Uterus (tissue), 4 donors: Measurements from ENCODE around the gene PDE4D. TPM values are rescaled to one million over a fixed set of nuclear protein-coding genes. Genes with fewer than 3 reads are reported as not detected.
A peak's percentile ranks its signal among the peaks of the same experiment; 100 is the strongest.

Experiments used
- DNase-seq, 2 donors: peaks; one replicate each; pipeline ENCODE4 v3.0.0-alpha.2; 2019 to 2020
- H3K27ac ChIP-seq, 2 donors: fragments of 200-600 bp; sonication (generic); 1 replicate in 1 of 2; 2 replicates in 1 of 2; pipeline ENCODE4 v1.5.1; 2016 to 2018
- H3K27me3 ChIP-seq, 2 donors: fragments of 200-600 bp; sonication (generic); one replicate each; pipeline ENCODE4 v1.5.1; 2018 to 2019; ENCODE audit warnings: control low read depth in 1 of 2
- H3K36me3 ChIP-seq, 2 donors: fragments of 200-600 bp; sonication (generic); one replicate each; pipeline ENCODE4 v1.5.1; 2019; ENCODE audit warnings: control low read depth in 1 of 2
- H3K4me1 ChIP-seq, 2 donors: fragments of 200-600 bp; sonication (generic); one replicate each; pipeline ENCODE4 v1.5.1; 2018 to 2019; ENCODE audit warnings: control low read depth in 1 of 2
- H3K4me3 ChIP-seq, 2 donors: fragments of 200-600 bp; sonication (generic); 1 replicate in 1 of 2; 2 replicates in 1 of 2; pipeline ENCODE4 v1.5.1; 2018 to 2019; ENCODE audit warnings: mild to moderate bottlenecking in 1 of 2
- H3K9me3 ChIP-seq, 2 donors: fragments of 200-600 bp; sonication (generic); one replicate each; pipeline ENCODE4 v1.5.1; 2019; ENCODE audit warnings: control low read depth in 1 of 2
- POLR2A ChIP-seq, 2 donors: fragments of 450-650 bp; IDR thresholded peaks; one replicate each; pipeline ENCODE4 v1.6.1; 2016; ENCODE audit warnings: antibody characterized with exemption in 2 of 2, mild to moderate bottlenecking in 1 of 2, moderate library complexity in 1 of 2
- intact Hi-C: fragments of 100-400 bp; cut with DNase I; formaldehyde crosslinking; loops from one replicate; pipeline ENCODE4 v1.15.1; 2023; ENCODE audit warnings: low total_unique reads
- total RNA-seq, 4 donors: library from RNA; depleted of rRNA in 3 of 4; stranded (reverse); fragments of >200 nt in 3 of 4; gene quantifications; one replicate each; pipeline versions ENCODE4 v1.1.0 to v1.2.4, GENCODE V29; 2014 to 2023
- TF ChIP-seq, protein P1 (sequence below), 4 experiments: fragments of 200-600 bp in 2 of 4; fragments of 450-650 bp in 2 of 4; sonication (generic) in 2 of 4; IDR thresholded peaks; one replicate each; pipeline ENCODE4 v1.5.1; 2016 to 2019; ENCODE audit warnings: antibody characterized with exemption in 4 of 4, mild to moderate bottlenecking in 2 of 4, moderate library complexity in 1 of 4
- donor health status: DM: yes; HTN: yes; CAD: no.

Gene PDE4D
- total RNA-seq, 4 donors from 2014 or later = 27.1 to 77.0 (median 45.8) TPM

DNA sequence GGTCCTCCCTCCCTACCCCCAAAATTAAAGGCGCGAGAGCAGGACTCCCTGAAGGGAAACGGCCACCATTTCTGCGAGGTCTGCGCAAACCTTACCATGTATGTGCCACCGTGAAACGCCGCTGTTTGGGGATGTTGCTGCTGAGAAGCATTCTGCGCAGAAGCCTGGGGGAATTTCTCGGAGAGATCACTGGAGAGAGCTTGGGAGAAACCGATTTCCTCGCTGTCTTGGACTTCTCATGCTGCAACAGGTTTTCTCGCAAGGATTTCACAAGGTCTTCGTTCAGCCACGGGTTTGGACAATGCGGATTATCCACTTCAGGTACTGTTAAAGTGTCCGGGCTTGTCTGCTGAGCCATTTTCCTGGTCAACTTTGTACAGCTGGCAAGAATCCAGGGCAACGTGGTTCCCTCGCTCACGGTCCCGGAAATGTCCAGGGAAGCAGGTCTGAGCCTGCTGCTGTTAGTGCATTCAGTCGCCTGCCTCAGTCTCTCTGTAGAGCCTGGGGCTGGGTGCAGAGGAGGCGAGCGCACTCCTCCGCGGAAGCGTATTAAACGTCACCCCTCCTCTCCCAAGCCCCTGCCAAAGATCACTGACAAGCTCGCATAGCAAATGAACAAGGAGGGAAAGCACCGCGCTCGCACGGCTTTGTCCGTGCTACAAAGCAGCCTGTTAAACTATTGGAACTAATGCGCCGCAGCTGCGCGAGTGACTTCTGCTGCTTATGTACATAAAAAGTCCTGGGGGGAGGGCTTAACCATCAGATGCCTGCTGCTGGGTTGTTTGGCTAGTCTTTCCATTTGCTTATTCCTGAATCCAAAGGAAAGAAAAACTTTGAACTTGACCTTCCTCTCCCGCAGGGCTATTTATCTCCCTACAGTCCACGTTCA is 125.1 kb downstream of the PDE4D start:
- Histone ChIP-seq H3K36me3 (no peaks in the 10 kb centered on the region), H3K4me3 (peak overlapping the region; percentile 46 to 52), H3K4me1 (no peaks in the 10 kb centered on the region), H3K27ac (peak overlapping the region; percentile 74 to 83), H3K9me3 (no peaks in the 10 kb centered on the region), H3K27me3 (no peaks in the 10 kb centered on the region)
- TF ChIP-seq, protein P1, sequence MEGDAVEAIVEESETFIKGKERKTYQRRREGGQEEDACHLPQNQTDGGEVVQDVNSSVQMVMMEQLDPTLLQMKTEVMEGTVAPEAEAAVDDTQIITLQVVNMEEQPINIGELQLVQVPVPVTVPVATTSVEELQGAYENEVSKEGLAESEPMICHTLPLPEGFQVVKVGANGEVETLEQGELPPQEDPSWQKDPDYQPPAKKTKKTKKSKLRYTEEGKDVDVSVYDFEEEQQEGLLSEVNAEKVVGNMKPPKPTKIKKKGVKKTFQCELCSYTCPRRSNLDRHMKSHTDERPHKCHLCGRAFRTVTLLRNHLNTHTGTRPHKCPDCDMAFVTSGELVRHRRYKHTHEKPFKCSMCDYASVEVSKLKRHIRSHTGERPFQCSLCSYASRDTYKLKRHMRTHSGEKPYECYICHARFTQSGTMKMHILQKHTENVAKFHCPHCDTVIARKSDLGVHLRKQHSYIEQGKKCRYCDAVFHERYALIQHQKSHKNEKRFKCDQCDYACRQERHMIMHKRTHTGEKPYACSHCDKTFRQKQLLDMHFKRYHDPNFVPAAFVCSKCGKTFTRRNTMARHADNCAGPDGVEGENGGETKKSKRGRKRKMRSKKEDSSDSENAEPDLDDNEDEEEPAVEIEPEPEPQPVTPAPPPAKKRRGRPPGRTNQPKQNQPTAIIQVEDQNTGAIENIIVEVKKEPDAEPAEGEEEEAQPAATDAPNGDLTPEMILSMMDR (IDR thresholded peaks at IDR 0.05) = no peak
- peak in 1 of 2 donors; percentile 17 for TF ChIP-seq POLR2A (IDR thresholded peaks at IDR 0.05)
- peak; percentile 51 to 66 for DNase-seq
- intact Hi-C loops = no loop called here

DNA sequence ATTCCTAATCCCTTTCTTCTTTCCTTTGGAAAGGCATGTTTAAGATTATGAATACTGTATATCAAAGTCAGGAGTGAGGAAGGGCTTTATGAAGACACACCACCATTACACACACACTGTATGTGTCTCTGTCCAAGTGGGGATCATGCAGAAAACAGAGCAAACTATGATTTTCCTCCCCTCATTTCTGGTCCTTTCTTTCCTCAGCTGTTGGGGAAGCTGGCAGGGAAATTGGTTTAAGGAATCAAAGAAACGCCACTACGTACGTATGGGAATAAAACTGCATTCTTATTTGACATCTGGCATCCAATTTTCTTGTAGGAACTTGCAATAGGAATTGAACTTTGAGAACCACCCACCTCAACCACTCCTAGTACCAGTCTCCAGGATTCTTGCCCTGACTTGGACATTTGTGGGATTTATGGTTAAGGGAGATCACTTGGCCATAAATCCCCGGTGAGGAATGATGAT is 125.8 kb downstream of the PDE4D start:
- Histone ChIP-seq H3K27me3 (no peaks in the 10 kb centered on the region), H3K4me1 (no peaks in the 10 kb centered on the region), H3K9me3 (no peaks in the 10 kb centered on the region), H3K4me3 (peak overlapping the region; percentile 46 to 52), H3K27ac (peak overlapping the region; percentile 74 to 83), H3K36me3 (no peaks in the 10 kb centered on the region)
- DNase-seq = no peak
- TF ChIP-seq, protein P1 (IDR thresholded peaks at IDR 0.05) = no peak
- TF ChIP-seq POLR2A (IDR thresholded peaks at IDR 0.05) = no peak
- intact Hi-C loops = no loop called here

DNA sequence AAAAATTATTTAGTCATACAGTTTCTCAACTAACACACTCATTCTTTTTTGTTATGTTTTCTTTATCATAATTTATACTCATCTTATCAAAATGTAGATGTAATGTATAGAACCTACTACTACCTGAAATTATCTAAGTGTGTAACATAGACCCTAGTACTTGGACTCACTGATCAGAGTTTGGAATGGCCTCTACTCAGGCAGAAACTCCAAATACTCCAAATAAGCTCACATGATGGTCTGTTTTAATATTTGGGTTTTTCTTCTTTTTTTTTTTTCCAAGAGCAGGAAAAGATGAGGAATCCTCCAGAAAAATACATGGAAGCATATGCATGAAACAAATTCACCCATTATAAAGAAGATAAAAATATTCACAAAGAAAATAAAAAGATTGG is 126.3 kb downstream of the PDE4D start:
- DNase-seq = no peak
- H3K4me1 ChIP-seq = no peaks in the 10 kb centered on the region
- H3K27me3 ChIP-seq = no peaks in the 10 kb centered on the region
- H3K27ac ChIP-seq = peak overlapping the region; percentile 74 to 83
- peak overlapping the region; percentile 46 to 52 for H3K4me3 ChIP-seq
- TF ChIP-seq, protein P1 (IDR thresholded peaks at IDR 0.05) = no peak
- no peak for TF ChIP-seq POLR2A (IDR thresholded peaks at IDR 0.05)
- H3K36me3 ChIP-seq = no peaks in the 10 kb centered on the region
- intact Hi-C loops = no loop called here
- no peaks in the 10 kb centered on the region for H3K9me3 ChIP-seq

DNA sequence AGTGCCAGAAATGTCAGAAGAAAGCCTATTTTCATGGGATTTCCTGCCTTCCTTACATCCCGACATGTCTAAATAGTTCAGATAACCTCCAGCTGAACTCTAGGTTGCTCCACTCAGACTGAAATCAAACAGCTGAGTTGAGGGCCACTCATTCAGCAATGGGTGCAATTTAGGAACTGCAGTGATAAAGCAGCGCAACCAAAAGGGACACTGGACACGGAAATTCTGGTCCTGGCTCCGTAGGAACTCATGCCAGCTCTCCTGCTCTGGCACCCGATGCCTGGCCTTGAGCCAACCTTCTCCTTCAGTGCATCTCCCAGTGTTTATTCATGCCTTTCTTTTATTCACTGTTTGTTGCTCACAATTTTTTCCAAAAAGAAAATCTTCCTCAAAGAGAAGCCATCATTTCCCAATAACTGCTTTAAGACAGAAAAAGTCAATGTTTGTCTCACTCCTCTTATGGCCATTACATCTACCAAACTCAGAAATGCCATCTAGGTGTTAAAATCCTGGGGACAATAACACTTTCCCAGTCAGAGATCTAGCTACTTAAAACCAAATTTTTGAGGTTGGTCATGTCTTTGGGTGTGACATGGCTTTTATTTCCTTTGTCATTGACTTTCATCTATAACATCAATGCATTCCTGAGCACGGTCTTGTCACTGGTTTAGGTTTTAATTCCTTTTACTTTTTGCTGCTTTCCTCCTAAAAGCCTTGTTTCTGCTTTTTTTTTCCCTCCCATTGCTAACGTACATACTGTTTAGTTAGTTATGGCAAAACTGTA is 126.9 kb downstream of the PDE4D start:
- intact Hi-C loops = no loop called here
- Histone ChIP-seq H3K36me3 (no peaks in the 10 kb centered on the region), H3K4me1 (no peaks in the 10 kb centered on the region), H3K27ac (peak overlapping the region; percentile 74 to 83), H3K27me3 (no peaks in the 10 kb centered on the region), H3K4me3 (peak overlapping the region; percentile 46 to 52), H3K9me3 (no peaks in the 10 kb centered on the region)
- peak; percentile 26 to 49 for DNase-seq
- TF ChIP-seq, protein P1 (IDR thresholded peaks at IDR 0.05) = no peak
- no peak for TF ChIP-seq POLR2A (IDR thresholded peaks at IDR 0.05)
